Heart right ventricle (tissue), 16 donors: Measurements from ENCODE around the gene CSNK1A1L. TPM values are rescaled to one million over a fixed set of nuclear protein-coding genes. Genes with fewer than 3 reads are reported as not detected.

ENCODE experiments used
- ATAC-seq, 8 donors: fragments of 200-7000 bp; cut with Tn5 transposase; one replicate each; pipeline ENCODE4 v1.9.1; 2020; ENCODE audit warnings: mild to moderate bottlenecking in 8 of 8, moderate library complexity in 8 of 8, moderate number of reproducible peaks in 1 of 8
- DNase-seq, 2 donors: peaks; one replicate each; pipeline ENCODE4 v3.0.0-alpha.2; 2020
- H3K27ac ChIP-seq, 10 donors: fragments of 200-600 bp; sonication (generic) in 2 of 10; one replicate each; pipeline versions ENCODE4 v1.5.0 to v1.8.0; 2020 to 2022; ENCODE audit warnings: mild to moderate bottlenecking in 3 of 10
- H3K27me3 ChIP-seq, 7 donors: fragments of 200-600 bp; one replicate each; pipeline ENCODE4 v1.8.0; 2021 to 2022; ENCODE audit warnings: mild to moderate bottlenecking in 2 of 7
- H3K36me3 ChIP-seq, 9 donors: fragments of 200-600 bp; sonication (generic) in 1 of 9; one replicate each; pipeline versions ENCODE4 v1.5.0 to v1.8.0; 2020 to 2022; ENCODE audit warnings: mild to moderate bottlenecking in 2 of 9
- H3K4me1 ChIP-seq, 9 donors: fragments of 200-600 bp; sonication (generic) in 1 of 9; one replicate each; pipeline versions ENCODE4 v1.5.0 to v1.8.0; 2020 to 2022; ENCODE audit warnings: mild to moderate bottlenecking in 4 of 9
- H3K4me3 ChIP-seq, 10 donors: fragments of 200-600 bp; sonication (generic) in 2 of 10; one replicate each; pipeline versions ENCODE4 v1.5.0 to v1.8.0; 2020 to 2022; ENCODE audit warnings: mild to moderate bottlenecking in 7 of 10, moderate library complexity in 2 of 10
- H3K9me3 ChIP-seq, 11 donors: fragments of 200-600 bp in 10 of 11; sonication (generic) in 2 of 11; one replicate each; pipeline versions ENCODE4 v1.5.0 to v1.8.0; 2013 to 2022; ENCODE audit warnings: mild to moderate bottlenecking in 2 of 11, control low read depth in 1 of 11, moderate library complexity in 1 of 11
- WGBS, 2 donors: extraction: QIAGEN DNeasy Blood & Tissue Kit; methylation state at CpG; one replicate each; pipeline ENCODE4 v1.1.7; 2013; ENCODE audit warnings: inconsistent platforms in 1 of 2; 5-methylcytosine and 5-hydroxymethylcytosine counted together
- intact Hi-C, 10 donors: fragments of 100-400 bp; cut with DNase I; formaldehyde crosslinking; loops; one replicate each; pipeline versions ENCODE4 v1.11.1 to v1.14.2; 2022
- polyA plus RNA-seq, 2 donors: library from polyadenylated mRNA; stranded (reverse); fragments of 200-250 nt; gene quantifications; one replicate each; pipeline ENCODE4 v1.2.3, GENCODE V29; 2013
- total RNA-seq, 10 donors: library from RNA; stranded (reverse); fragmentation: NEBNext Ultra II Directional in 3 of 10; extraction: Animal tissue kit (Norgen Biotek cat#: 25700) in 3 of 10; gene quantifications; one replicate each; pipeline versions ENCODE4 v1.2.1 to v1.2.4, GENCODE V29; 2021 to 2023
- TF ChIP-seq, protein P1 (sequence below), 9 donors: fragments of 200-600 bp; sonication (generic) in 2 of 9; IDR thresholded peaks; one replicate each; pipeline versions ENCODE4 v1.5.0 to v1.8.0; 2021 to 2022; ENCODE audit warnings: antibody characterized with exemption in 9 of 9, mild to moderate bottlenecking in 5 of 9, moderate library complexity in 1 of 9
- donor health status: Arrhythmogenic right ventricular cardiomyopathy.
- donor health status: ischemic (EF 13 %, LVEDD 7.1; RV severe dilation, severe dysfunction).
- donor health status: healthy with polysubstance abuse.
- donor health status: DM: no; HTN: yes; CAD: no.
- donor health status: DM: no; HTN: no; CAD: no.
- donor health status: ischemic (EF 25% LVEDD 6.9; RV normal size, moderate dysfunction).
- donor health status: ischemic (EF 25% LVEDD 5.7; RV mildly dilated, moderate dysfunction).
- donor health status: healthy.
- donor health status: DM: yes; HTN: yes; CAD: no.
- donor health status: Ischemic cardiomyopathy.
- donor health status: ischemic (EF 35%, LVEDD 5.7; RV mildly dilated, moderate dysfunction).
- donor health status: nonischemic (EF 11% LVEDD 7.7; RV severe dilation, severe dysfunction).
- donor health status: DM: yes; HTN: yes; CAD: no.
- donor health status: PGD.
- donor health status: ischemic (EF 29% LVEDD 5.4; RV normal size, mild dysfunction).
- donor health status: nonischemic (EF 23%, LVEDD 6.1; RV moderate dilation, normal function).

Gene CSNK1A1L
- total and polyA plus RNA-seq, 12 donors = not detected

- TF ChIP-seq, protein P1, sequence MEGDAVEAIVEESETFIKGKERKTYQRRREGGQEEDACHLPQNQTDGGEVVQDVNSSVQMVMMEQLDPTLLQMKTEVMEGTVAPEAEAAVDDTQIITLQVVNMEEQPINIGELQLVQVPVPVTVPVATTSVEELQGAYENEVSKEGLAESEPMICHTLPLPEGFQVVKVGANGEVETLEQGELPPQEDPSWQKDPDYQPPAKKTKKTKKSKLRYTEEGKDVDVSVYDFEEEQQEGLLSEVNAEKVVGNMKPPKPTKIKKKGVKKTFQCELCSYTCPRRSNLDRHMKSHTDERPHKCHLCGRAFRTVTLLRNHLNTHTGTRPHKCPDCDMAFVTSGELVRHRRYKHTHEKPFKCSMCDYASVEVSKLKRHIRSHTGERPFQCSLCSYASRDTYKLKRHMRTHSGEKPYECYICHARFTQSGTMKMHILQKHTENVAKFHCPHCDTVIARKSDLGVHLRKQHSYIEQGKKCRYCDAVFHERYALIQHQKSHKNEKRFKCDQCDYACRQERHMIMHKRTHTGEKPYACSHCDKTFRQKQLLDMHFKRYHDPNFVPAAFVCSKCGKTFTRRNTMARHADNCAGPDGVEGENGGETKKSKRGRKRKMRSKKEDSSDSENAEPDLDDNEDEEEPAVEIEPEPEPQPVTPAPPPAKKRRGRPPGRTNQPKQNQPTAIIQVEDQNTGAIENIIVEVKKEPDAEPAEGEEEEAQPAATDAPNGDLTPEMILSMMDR (IDR thresholded peaks at IDR 0.05) = no peak
- H3K27me3 ChIP-seq = no peaks in the 10 kb centered on the region
- no peaks in the 10 kb centered on the region for H3K36me3 ChIP-seq
- DNase-seq = no peak
- intact Hi-C loops = no loop called here
- peaks cover 0 to 6% (median 0%) of the 10 kb centered on the region in 9 donors for H3K4me1 ChIP-seq
- 26 to 42% methylated on average over 1 of the region's 1 CpG for WGBS, 2 donors
- H3K4me3 ChIP-seq = no peak overlapping the region
- peaks cover 0 to 4% (median 0%) of the 10 kb centered on the region in 11 donors for H3K9me3 ChIP-seq
- peak overlapping the region in 1 of 10 donors; percentile 31 for H3K27ac ChIP-seq
- peak in 1 of 8 donors; percentile 22 for ATAC-seq
Measured at GRCh38 chr13:37143911-37144310, 38.4 kb upstream of the CSNK1A1L start.

DNA sequence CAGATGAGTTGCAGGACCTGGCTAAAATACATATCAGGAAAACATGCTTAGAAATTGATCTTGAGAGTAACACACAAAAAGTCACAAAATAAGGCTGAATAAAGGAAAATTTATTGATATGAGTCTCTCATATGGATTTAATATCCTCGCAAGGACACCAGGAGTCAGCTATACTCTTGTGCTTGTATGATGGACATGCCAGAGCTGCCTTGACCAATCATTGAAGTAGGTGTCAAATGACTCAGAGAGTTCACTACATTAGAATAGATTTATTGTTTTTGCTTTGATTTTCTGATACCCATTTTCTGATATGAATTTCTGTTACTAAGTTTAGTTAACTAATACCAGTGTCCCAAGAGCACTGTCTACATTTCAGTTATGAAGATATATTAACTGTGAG lies 37.4 kb upstream of the CSNK1A1L start:
- Histone ChIP-seq H3K4me1 (peaks cover 0 to 11% (median 0%) of the 10 kb centered on the region in 9 donors), H3K27me3 (no peaks in the 10 kb centered on the region), H3K36me3 (no peaks in the 10 kb centered on the region), H3K4me3 (no peak overlapping the region), H3K27ac (no peak overlapping the region), H3K9me3 (peaks cover 0 to 4% (median 0%) of the 10 kb centered on the region in 11 donors)
- intact Hi-C loops = no loop called here
- ATAC-seq (no peak), DNase-seq (no peak)
- TF ChIP-seq, protein P1 (IDR thresholded peaks at IDR 0.05) = no peak
- WGBS, 2 donors = 98% methylated on average over 1 of the region's 1 CpG

DNA sequence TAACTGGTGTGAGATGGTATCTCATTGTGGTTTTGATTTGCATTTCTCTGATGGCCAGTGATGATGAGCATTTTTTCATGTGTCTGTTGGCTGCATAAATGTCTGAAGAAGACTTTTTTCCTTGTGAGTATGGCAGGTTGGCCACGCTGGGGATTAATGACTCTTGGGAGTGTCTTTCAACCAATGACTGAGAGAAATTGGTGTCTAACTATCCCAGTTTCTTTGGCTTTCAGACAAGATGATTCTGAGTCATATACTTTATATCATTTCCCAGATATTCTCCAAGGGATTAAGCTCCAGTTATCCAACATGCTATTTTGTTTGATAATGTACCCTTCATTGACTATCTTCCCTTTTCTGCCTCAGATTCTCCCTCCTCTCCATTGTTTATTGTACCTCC lies 35.5 kb upstream of the CSNK1A1L start:
- WGBS, 2 donors = 74 to 79% methylated on average over 1 of the region's 1 CpG
- peaks cover 0 to 12% (median 0%) of the 10 kb centered on the region in 9 donors for H3K4me1 ChIP-seq
- H3K27ac ChIP-seq = no peak overlapping the region
- TF ChIP-seq, protein P1 (IDR thresholded peaks at IDR 0.05) = no peak
- no peaks in the 10 kb centered on the region for H3K9me3 ChIP-seq
- intact Hi-C loops = no loop called here
- no peaks in the 10 kb centered on the region for H3K36me3 ChIP-seq
- H3K4me3 ChIP-seq = no peak overlapping the region
- H3K27me3 ChIP-seq = no peaks in the 10 kb centered on the region
- DNase-seq (no peak), ATAC-seq (no peak)

DNA sequence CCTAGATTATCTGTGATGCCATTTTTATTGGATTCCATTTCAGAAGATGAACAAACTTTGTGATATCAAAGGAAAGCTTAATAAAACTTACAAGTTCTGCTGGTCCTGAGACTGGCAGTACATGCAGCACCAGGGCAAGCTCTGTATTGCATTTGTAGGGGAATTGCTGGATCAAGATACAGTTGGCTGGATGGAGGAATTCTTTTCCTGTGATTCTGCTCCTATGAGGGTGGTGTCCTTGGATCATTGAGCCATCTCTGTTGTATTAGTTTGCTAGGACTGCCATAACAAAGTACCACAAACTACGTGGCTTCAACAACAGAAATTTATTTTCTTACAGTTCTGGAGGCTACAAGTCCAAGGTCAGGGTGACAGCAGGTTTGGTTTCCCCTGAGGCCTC lies 33.9 kb upstream of the CSNK1A1L start:
- no peaks in the 10 kb centered on the region for H3K9me3 ChIP-seq
- DNase-seq (no peak), ATAC-seq (no peak)
- intact Hi-C loops = no loop called here
- H3K27me3 ChIP-seq = no peaks in the 10 kb centered on the region
- H3K36me3 ChIP-seq = no peaks in the 10 kb centered on the region
- TF ChIP-seq, protein P1 (IDR thresholded peaks at IDR 0.05) = no peak
- peaks cover 0 to 11% (median 2%) of the 10 kb centered on the region in 9 donors for H3K4me1 ChIP-seq
- H3K4me3 ChIP-seq = no peak overlapping the region
- H3K27ac ChIP-seq = no peak overlapping the region
- 83 to 85% methylated on average over 1 of the region's 1 CpG for WGBS, 2 donors
